ENCODE results near the gene FABP2. TPM values are rescaled to one million over a fixed set of nuclear protein-coding genes. Genes with fewer than 3 reads are reported as not detected.
A peak's percentile ranks its signal among the peaks of the same experiment; 100 is the strongest.
"Not testable (repeated sequence)": the region's sequence is repeated elsewhere in the genome, so short reads cannot be mapped to it uniquely, and the experiment has no call there.

The FABP2 gene
- total RNA-seq = not detected

DNA sequence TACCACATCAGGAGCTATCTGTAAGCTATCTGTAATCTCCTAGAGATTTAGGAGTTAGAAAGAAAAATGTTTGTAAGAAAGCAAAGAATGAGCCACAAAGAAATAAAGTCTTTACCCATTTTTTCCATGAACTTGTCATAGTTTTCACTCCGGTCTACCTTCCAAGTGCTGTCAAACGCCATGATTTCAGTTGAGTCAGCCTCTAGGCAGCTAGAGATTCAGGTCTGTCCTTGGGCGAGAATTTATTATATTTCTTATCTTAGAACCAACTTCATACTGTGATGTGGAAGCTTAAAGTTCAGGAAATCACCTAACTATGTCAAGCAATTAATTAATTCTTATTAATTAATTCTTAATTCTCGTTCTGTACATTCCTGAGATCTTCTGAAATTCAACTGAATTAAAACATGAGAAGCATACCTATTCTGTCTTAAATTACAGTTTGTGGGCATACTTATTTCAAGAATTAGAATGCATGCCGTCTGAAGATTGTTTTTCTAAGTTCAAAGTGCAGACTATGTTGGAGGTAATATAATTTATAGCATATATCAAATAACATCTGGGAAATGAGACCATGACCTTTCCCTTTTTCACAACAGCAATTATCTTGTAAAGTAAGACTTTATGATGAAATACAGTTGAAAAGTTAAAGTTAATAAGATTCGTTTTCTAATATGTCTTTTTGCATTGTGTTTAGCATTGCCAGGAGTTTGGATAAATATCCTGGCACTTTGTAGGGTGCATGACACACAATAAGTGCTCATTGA, at the start of gene FABP2:
TSS of gene FABP2 (minus strand) at position 218 of the 767 bp plus-strand sequence. CDS start at position 182, 36 bp downstream.
- ATAC-seq (ENCODE audit: insufficient number of reproducible peaks, low FRiP score, low read depth) (no peak), DNase-seq (ENCODE audit: low spot score) (no peak)
- Histone ChIP-seq H3K4me3 (no peak within 1 kb of the TSS), H3K27ac (no peak within 1 kb of the TSS), H3K27me3 (replicated peaks; ENCODE audit: insufficient read depth) (no peaks in the 10 kb centered on the region), H3K9me3 (no peaks in the 10 kb centered on the region), H3K4me1 (ENCODE audit: control insufficient read depth in 1 of 2, low read depth in 2 of 2) (no peaks in the 10 kb centered on the region), H3K36me3 (no peaks in the 10 kb centered on the region)
- TF ChIP-seq, protein P1, sequence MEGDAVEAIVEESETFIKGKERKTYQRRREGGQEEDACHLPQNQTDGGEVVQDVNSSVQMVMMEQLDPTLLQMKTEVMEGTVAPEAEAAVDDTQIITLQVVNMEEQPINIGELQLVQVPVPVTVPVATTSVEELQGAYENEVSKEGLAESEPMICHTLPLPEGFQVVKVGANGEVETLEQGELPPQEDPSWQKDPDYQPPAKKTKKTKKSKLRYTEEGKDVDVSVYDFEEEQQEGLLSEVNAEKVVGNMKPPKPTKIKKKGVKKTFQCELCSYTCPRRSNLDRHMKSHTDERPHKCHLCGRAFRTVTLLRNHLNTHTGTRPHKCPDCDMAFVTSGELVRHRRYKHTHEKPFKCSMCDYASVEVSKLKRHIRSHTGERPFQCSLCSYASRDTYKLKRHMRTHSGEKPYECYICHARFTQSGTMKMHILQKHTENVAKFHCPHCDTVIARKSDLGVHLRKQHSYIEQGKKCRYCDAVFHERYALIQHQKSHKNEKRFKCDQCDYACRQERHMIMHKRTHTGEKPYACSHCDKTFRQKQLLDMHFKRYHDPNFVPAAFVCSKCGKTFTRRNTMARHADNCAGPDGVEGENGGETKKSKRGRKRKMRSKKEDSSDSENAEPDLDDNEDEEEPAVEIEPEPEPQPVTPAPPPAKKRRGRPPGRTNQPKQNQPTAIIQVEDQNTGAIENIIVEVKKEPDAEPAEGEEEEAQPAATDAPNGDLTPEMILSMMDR (IDR thresholded peaks at IDR 0.05) = no peak

DNA sequence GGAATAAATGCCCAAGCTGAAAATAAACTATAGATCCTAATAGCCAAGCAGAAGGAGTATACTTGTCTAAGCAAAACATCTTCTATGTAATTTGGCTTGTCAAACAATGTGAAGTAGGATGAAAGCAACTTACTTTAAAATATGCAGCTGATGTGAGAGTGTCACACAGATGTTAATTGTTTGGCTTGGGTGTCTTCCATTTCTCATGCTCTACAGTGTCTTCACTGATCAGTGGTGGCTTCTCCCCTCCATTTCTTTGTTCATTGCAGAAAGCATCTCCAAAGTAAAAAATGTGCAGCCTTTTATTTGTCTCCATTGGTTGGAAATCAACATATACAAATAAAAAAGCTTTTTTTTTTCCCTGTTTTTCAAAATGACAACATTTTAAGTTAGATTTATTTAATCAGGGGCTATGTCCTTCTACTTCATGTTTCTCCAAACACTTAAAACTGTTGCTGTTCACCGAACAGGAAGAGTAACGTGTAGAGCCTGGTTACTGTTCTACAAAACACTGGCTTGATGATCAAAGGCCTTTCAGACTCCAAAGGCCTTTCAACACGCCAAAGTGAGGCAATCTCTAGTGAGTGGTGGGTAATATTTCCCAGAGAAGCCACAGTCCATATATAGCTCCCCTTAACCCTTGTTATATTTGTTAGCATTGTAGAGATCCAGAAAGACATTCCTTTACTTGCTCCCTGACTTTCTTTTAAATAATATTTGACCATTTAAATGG, 49.2 kb upstream of the FABP2 start:
- H3K36me3 ChIP-seq; H3K27me3 ChIP-seq (replicated peaks; ENCODE audit: insufficient read depth); ATAC-seq (ENCODE audit: insufficient number of reproducible peaks, low FRiP score, low read depth); H3K4me3 ChIP-seq; DNase-seq (ENCODE audit: low spot score); H3K4me1 ChIP-seq (ENCODE audit: control insufficient read depth in 1 of 2, low read depth in 2 of 2); H3K27ac ChIP-seq; H3K9me3 ChIP-seq: not testable (repeated sequence)

DNA sequence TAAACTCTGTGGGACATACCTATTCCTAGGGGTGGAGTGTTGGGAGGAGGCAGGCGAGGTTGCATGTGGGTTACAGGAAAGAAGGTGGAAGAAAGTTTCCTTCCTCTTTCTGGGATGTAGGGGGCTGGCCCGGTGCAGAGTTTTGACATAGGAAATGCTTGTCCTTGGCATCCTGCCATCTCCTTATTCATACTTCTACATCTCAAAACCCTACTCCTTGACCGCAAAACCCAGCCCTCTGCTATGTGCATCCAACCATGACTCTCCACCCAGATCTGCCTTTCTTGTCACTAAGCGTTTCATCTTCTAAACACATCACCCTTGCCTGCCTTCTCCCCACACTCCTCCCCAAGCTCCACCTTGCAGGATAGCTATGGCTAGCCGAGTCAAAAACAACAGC, 48.5 kb upstream of the FABP2 start:
- H3K27ac ChIP-seq; H3K27me3 ChIP-seq (replicated peaks; ENCODE audit: insufficient read depth); DNase-seq (ENCODE audit: low spot score); H3K9me3 ChIP-seq; H3K4me3 ChIP-seq; H3K36me3 ChIP-seq; H3K4me1 ChIP-seq (ENCODE audit: control insufficient read depth in 1 of 2, low read depth in 2 of 2): not testable (repeated sequence)
- peak; percentile 36 for ATAC-seq (ENCODE audit: insufficient number of reproducible peaks, low FRiP score, low read depth)

DNA sequence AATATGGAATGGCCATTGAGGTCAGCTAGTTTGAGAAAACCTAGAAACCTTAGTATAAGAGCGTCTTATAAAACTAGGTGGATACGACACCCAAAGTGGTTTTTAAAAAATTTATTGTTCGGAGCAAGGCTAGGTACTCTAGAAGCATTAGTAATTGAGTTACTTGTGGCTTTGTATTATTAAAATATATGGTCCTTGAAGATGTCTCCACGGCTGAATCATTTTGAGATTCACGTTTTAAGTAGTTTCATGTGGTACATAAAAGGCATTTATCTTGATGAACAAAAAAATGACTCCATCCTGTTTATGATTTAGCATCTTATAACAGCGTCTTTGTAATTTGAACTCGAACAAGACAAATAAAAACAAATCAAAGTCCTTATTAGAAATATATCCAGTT, 44.9 kb upstream of the FABP2 start:
- H3K4me1 ChIP-seq (ENCODE audit: control insufficient read depth in 1 of 2, low read depth in 2 of 2); H3K27me3 ChIP-seq (replicated peaks; ENCODE audit: insufficient read depth); H3K27ac ChIP-seq; DNase-seq (ENCODE audit: low spot score); H3K9me3 ChIP-seq; H3K36me3 ChIP-seq; ATAC-seq (ENCODE audit: insufficient number of reproducible peaks, low FRiP score, low read depth); H3K4me3 ChIP-seq: not testable (repeated sequence)

DNA sequence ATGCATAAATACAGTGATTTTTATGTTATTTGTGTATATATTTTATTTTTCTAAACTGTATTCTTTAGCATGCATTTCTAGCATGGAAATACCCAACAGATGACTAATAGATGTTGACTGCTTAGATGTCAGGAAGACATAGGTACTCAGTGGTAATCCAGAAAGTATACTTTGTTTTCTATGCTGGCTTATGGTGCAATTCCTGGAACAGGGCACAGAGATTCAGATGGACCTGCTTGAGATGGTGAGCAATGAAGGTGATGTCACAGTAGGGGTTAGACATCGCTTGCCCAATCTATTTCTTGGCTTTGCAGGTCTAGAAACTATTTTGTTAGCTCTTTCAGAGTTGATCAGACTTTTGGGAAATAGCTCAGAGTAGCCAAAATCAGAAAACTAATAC, 42.3 kb upstream of the FABP2 start:
- H3K9me3 ChIP-seq; H3K27me3 ChIP-seq (replicated peaks; ENCODE audit: insufficient read depth); H3K36me3 ChIP-seq; H3K4me3 ChIP-seq; DNase-seq (ENCODE audit: low spot score); ATAC-seq (ENCODE audit: insufficient number of reproducible peaks, low FRiP score, low read depth); H3K4me1 ChIP-seq (ENCODE audit: control insufficient read depth in 1 of 2, low read depth in 2 of 2); H3K27ac ChIP-seq: not testable (repeated sequence)

DNA sequence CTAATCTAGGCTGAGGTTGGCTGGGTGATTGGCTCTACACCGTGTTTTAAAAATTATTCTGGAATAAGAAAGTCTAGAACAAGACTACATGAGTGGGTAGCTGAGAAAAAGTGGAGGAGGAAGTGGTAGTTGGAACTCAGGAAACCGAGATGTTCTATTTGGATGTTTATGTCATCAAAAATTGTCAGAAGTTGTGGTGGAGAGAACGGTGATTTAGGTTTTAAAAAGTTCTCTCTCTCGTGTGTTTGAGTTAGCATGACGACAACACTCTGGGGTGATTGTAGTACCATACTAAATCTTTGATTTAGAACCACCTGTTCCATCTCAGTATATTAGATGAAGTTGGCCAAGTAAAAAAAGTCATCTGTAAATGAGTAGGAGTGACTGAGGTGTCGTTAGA, 41.4 kb upstream of the FABP2 start:
- not testable (repeated sequence) for H3K4me3 ChIP-seq; H3K27me3 ChIP-seq (replicated peaks; ENCODE audit: insufficient read depth); H3K36me3 ChIP-seq; H3K27ac ChIP-seq; DNase-seq (ENCODE audit: low spot score); ATAC-seq (ENCODE audit: insufficient number of reproducible peaks, low FRiP score, low read depth); H3K9me3 ChIP-seq; H3K4me1 ChIP-seq (ENCODE audit: control insufficient read depth in 1 of 2, low read depth in 2 of 2)

DNA sequence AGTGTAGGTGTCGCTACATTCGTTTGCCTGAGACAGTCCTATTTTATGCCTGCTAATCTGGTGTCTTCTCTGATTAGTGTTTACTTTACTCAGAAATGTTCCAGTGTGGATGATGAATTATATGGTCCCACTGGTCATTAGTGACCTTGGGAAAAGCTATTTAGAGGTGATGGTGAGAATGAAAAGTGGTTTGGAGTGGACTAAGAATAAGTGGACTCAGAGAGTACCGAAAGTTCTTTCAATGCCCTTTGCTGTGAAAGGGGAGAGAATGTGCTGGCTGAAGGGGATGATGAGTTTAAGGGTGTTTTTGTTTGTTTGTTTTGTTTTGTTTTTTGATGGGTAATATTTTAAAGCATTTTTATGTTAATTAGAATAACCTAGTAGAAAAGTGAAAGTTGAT, 40.5 kb upstream of the FABP2 start:
- H3K36me3 ChIP-seq; DNase-seq (ENCODE audit: low spot score); ATAC-seq (ENCODE audit: insufficient number of reproducible peaks, low FRiP score, low read depth); H3K27me3 ChIP-seq (replicated peaks; ENCODE audit: insufficient read depth); H3K27ac ChIP-seq; H3K4me3 ChIP-seq; H3K4me1 ChIP-seq (ENCODE audit: control insufficient read depth in 1 of 2, low read depth in 2 of 2); H3K9me3 ChIP-seq: not testable (repeated sequence)

DNA sequence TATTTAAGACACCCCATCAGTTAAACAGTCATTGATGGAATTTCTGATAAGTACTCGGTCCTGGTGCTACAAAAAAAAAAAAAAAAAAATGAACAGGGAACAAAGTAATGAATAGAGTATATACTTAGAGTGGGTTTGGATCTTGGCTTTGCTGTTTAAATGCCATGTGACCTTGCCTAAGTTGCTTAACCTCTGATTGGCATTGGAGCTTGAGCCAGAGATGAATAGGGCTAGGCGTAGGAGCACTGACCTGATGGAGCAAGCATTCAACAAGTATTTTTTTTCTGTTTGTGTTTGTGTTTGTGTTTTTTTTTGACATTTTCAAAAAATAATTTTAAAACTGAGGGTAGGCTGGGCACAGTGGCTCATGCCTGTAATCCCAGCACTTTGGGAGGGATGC, 37.9 kb upstream of the FABP2 start:
- not testable (repeated sequence) for ATAC-seq (ENCODE audit: insufficient number of reproducible peaks, low FRiP score, low read depth); H3K27ac ChIP-seq; DNase-seq (ENCODE audit: low spot score); H3K4me3 ChIP-seq; H3K36me3 ChIP-seq; H3K27me3 ChIP-seq (replicated peaks; ENCODE audit: insufficient read depth); H3K9me3 ChIP-seq
- peaks cover 11 to 12% of the 10 kb centered on the region in 2 donors for H3K4me1 ChIP-seq (ENCODE audit: control insufficient read depth in 1 of 2, low read depth in 2 of 2)

DNA sequence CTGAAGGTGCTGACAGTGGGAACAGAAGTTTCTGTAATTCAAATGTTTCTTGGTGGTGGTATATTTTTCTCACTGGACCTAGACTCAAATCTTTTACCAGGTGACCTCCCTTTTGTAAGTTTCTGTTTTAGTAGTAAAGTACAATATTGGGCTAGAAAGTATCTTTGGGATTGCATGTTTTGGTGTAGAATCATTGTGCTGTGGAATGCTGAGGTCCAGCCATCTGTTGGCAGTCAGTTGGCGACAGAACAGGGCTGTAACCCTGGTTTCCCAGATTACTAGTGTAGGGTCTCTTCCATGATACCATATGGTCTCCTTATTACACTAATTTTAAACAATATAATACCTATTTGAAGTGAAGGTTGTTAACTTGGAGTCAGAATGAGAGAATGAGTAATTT, 34.9 kb upstream of the FABP2 start:
- H3K27ac ChIP-seq = peak overlapping the region in 1 of 2 donors; percentile 79
- not testable (repeated sequence) for H3K9me3 ChIP-seq; H3K27me3 ChIP-seq (replicated peaks; ENCODE audit: insufficient read depth); DNase-seq (ENCODE audit: low spot score); ATAC-seq (ENCODE audit: insufficient number of reproducible peaks, low FRiP score, low read depth); H3K36me3 ChIP-seq; H3K4me3 ChIP-seq
- H3K4me1 ChIP-seq (ENCODE audit: control insufficient read depth in 1 of 2, low read depth in 2 of 2) = peaks cover 11 to 12% of the 10 kb centered on the region in 2 donors

DNA sequence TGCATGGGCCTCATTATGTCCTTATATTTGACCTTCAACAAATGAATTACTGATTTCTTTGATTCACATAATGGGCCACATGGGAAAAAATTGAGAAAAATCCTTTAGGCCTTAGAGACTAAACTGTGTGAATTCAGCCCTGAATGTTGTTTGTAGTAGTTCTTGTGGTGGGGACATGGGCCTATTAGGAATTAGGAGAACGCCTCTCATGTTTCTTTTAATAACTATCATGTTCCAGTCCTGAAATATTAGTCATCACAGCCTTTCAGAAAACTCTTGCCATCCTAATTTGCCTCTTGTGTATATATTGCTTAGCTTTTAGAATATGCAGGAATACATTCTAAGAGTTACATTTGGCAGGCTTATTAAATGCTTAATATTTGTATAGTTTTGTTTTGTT, 34.1 kb upstream of the FABP2 start:
- not testable (repeated sequence) for DNase-seq (ENCODE audit: low spot score); H3K36me3 ChIP-seq; H3K4me3 ChIP-seq; H3K27me3 ChIP-seq (replicated peaks; ENCODE audit: insufficient read depth); H3K9me3 ChIP-seq
- ATAC-seq (ENCODE audit: insufficient number of reproducible peaks, low FRiP score, low read depth) = peak; percentile 60
- Histone ChIP-seq H3K27ac (peak overlapping the region; percentile 53 to 79), H3K4me1 (ENCODE audit: control insufficient read depth in 1 of 2, low read depth in 2 of 2) (peaks cover 11 to 12% of the 10 kb centered on the region in 2 donors)

DNA sequence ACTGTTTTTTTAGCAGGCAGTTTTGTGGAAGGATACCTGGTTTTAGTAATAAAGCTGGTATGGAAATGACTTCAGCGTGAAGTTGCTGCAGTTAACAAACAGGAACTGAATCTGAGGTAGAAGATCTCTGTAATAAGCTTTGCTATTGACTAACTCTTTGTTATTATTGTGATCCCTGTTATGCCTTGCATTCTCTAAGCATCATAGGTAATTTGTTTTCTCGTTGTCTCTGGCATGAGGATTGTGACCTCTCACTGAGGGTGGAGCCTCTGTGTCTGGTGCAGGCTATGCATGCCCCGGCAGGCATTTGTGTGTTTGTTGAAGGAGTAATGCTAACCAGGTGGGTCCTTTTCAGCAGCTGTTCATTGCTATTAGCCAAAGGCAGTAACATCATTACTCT, 31.4 kb upstream of the FABP2 start:
- not testable (repeated sequence) for H3K9me3 ChIP-seq; DNase-seq (ENCODE audit: low spot score); H3K4me3 ChIP-seq; H3K27ac ChIP-seq; H3K27me3 ChIP-seq (replicated peaks; ENCODE audit: insufficient read depth); H3K36me3 ChIP-seq; ATAC-seq (ENCODE audit: insufficient number of reproducible peaks, low FRiP score, low read depth)
- peaks cover 12 to 14% of the 10 kb centered on the region in 2 donors for H3K4me1 ChIP-seq (ENCODE audit: control insufficient read depth in 1 of 2, low read depth in 2 of 2)

Data from thoracic aorta (tissue), 2 donors.